GM21786 (cell line): ENCODE results near the gene PKDCC.

Experiments used
- ATAC-seq: cut with Tn5 transposase; IDR thresholded peaks from one replicate; pipeline ENCODE4 v1.9.1; 2021; ENCODE audit not compliant: unreplicated experiment

The PKDCC gene

GRCh38 chr2:42104621-42105020 is 56.8 kb downstream of the PKDCC start:
- ATAC-seq: no peak

- ATAC-seq: peak; percentile 49
Observed at GRCh38 chr2:42105330-42106256, 57.8 kb downstream of the PKDCC start.

- ATAC-seq: no peak
Observed at GRCh38 chr2:42106257-42106816, 58.5 kb downstream of the PKDCC start.

- no peak for ATAC-seq
Observed at GRCh38 chr2:42107249-42108042, 59.6 kb downstream of the PKDCC start.
